Measurements from ENCODE around the gene PLXNA2.

The PLXNA2 gene

GRCh38 chr1:208157769-208158168 is 86.4 kb downstream of the PLXNA2 start:
- Histone ChIP-seq H4K5ac (ENCODE audit: low read length) (no peak overlapping the region), H3K9ac (ENCODE audit: low read length) (no peak overlapping the region)

GRCh38 chr1:208156741-208157140 is 87.4 kb downstream of the PLXNA2 start:
- Histone ChIP-seq H3K4ac (ENCODE audit: low read depth, low read length) (no peak overlapping the region), H3K79me1 (ENCODE audit: low read length) (peaks cover 3% of the 10 kb centered on the region), H3K18ac (ENCODE audit: low read length) (no peak overlapping the region), H3K4me1 (ENCODE audit: control insufficient read depth, low read depth, low read length) (peaks cover 28% of the 10 kb centered on the region), H3K79me2 (ENCODE audit: control insufficient read depth, insufficient read depth, low read length) (no peaks in the 10 kb centered on the region), H3K4me3 (ENCODE audit: low read length) (no peak overlapping the region), H3K27me3 (ENCODE audit: insufficient read depth, low read length, poor library complexity) (no peaks in the 10 kb centered on the region), H3K36me3 (ENCODE audit: control insufficient read depth, insufficient read depth, low read length) (no peaks in the 10 kb centered on the region), H3K23ac (ENCODE audit: low read length) (no peak overlapping the region), H4K5ac (ENCODE audit: low read length) (no peak overlapping the region), H2BK120ac (ENCODE audit: low read depth, low read length) (no peak overlapping the region), H3K9ac (ENCODE audit: low read length) (no peak overlapping the region), H3K4me2 (ENCODE audit: low read length) (no peak overlapping the region), H2BK15ac (replicated peaks; ENCODE audit: low read depth) (no peak overlapping the region), H3K27ac (ENCODE audit: low read depth, low read length) (no peak overlapping the region), H3K56ac (ENCODE audit: low read length) (no peak overlapping the region), H2BK5ac (ENCODE audit: low read length) (no peak overlapping the region), H2AK5ac (ENCODE audit: low read length) (no peak overlapping the region), H4K8ac (ENCODE audit: low read depth, low read length) (no peak overlapping the region)
- no peak for DNase-seq
- WGBS (ENCODE audit: extremely low coverage, insufficient coverage, low lambda C conversion rate) = no CpG with 5 or more reads among the region's 2 CpGs

More at GRCh38 chr1:208157769-208158168, 86.4 kb downstream of the PLXNA2 start:
- Histone ChIP-seq H2AK5ac (ENCODE audit: low read length) (no peak overlapping the region), H3K4me2 (ENCODE audit: low read length) (no peak overlapping the region), H3K27me3 (ENCODE audit: insufficient read depth, low read length, poor library complexity) (no peaks in the 10 kb centered on the region), H3K79me2 (ENCODE audit: control insufficient read depth, insufficient read depth, low read length) (no peaks in the 10 kb centered on the region), H2BK5ac (ENCODE audit: low read length) (no peak overlapping the region), H3K79me1 (ENCODE audit: low read length) (peaks cover 2% of the 10 kb centered on the region), H2BK15ac (replicated peaks; ENCODE audit: low read depth) (no peak overlapping the region), H3K4ac (ENCODE audit: low read depth, low read length) (no peak overlapping the region), H4K8ac (ENCODE audit: low read depth, low read length) (no peak overlapping the region), H2BK120ac (ENCODE audit: low read depth, low read length) (no peak overlapping the region), H3K27ac (ENCODE audit: low read depth, low read length) (no peak overlapping the region), H3K56ac (ENCODE audit: low read length) (no peak overlapping the region), H3K23ac (ENCODE audit: low read length) (no peak overlapping the region), H3K36me3 (ENCODE audit: control insufficient read depth, insufficient read depth, low read length) (no peaks in the 10 kb centered on the region), H3K4me3 (ENCODE audit: low read length) (no peak overlapping the region), H3K18ac (ENCODE audit: low read length) (no peak overlapping the region), H3K4me1 (ENCODE audit: control insufficient read depth, low read depth, low read length) (peaks cover 32% of the 10 kb centered on the region)
- no CpG with 5 or more reads among the region's 3 CpGs for WGBS (ENCODE audit: extremely low coverage, insufficient coverage, low lambda C conversion rate)
- DNase-seq = no peak

- Histone ChIP-seq H3K23ac (ENCODE audit: low read length) (no peak overlapping the region), H4K8ac (ENCODE audit: low read depth, low read length) (no peak overlapping the region), H3K79me2 (ENCODE audit: control insufficient read depth, insufficient read depth, low read length) (no peaks in the 10 kb centered on the region), H3K79me1 (ENCODE audit: low read length) (peaks cover 3% of the 10 kb centered on the region), H3K4ac (ENCODE audit: low read depth, low read length) (no peak overlapping the region), H4K5ac (ENCODE audit: low read length) (no peak overlapping the region), H3K27ac (ENCODE audit: low read depth, low read length) (no peak overlapping the region), H3K27me3 (ENCODE audit: insufficient read depth, low read length, poor library complexity) (no peaks in the 10 kb centered on the region), H3K9ac (ENCODE audit: low read length) (no peak overlapping the region), H3K18ac (ENCODE audit: low read length) (no peak overlapping the region), H3K4me3 (ENCODE audit: low read length) (no peak overlapping the region), H2AK5ac (ENCODE audit: low read length) (no peak overlapping the region), H2BK5ac (ENCODE audit: low read length) (no peak overlapping the region), H2BK120ac (ENCODE audit: low read depth, low read length) (no peak overlapping the region), H3K56ac (ENCODE audit: low read length) (no peak overlapping the region), H3K4me2 (ENCODE audit: low read length) (no peak overlapping the region), H2BK15ac (replicated peaks; ENCODE audit: low read depth) (no peak overlapping the region), H3K4me1 (ENCODE audit: control insufficient read depth, low read depth, low read length) (peaks cover 24% of the 10 kb centered on the region), H3K36me3 (ENCODE audit: control insufficient read depth, insufficient read depth, low read length) (no peaks in the 10 kb centered on the region)
- no CpG with 5 or more reads among the region's 3 CpGs for WGBS (ENCODE audit: extremely low coverage, insufficient coverage, low lambda C conversion rate)
- DNase-seq = no peak
These were observed 87.9 kb downstream of the PLXNA2 start for GRCh38 chr1:208156310-208156709.

GRCh38 chr1:208154679-208155642 is 89.2 kb downstream of the PLXNA2 start:
- Histone ChIP-seq H3K56ac (ENCODE audit: low read length) (no peak overlapping the region), H2BK120ac (ENCODE audit: low read depth, low read length) (no peak overlapping the region), H3K27me3 (ENCODE audit: insufficient read depth, low read length, poor library complexity) (no peaks in the 10 kb centered on the region), H3K4me3 (ENCODE audit: low read length) (no peak overlapping the region), H3K79me2 (ENCODE audit: control insufficient read depth, insufficient read depth, low read length) (no peaks in the 10 kb centered on the region), H4K5ac (ENCODE audit: low read length) (no peak overlapping the region), H3K18ac (ENCODE audit: low read length) (no peak overlapping the region), H3K36me3 (ENCODE audit: control insufficient read depth, insufficient read depth, low read length) (no peaks in the 10 kb centered on the region), H3K4ac (ENCODE audit: low read depth, low read length) (no peak overlapping the region), H2BK15ac (replicated peaks; ENCODE audit: low read depth) (no peak overlapping the region), H3K27ac (ENCODE audit: low read depth, low read length) (no peak overlapping the region), H3K23ac (ENCODE audit: low read length) (no peak overlapping the region), H3K79me1 (ENCODE audit: low read length) (peaks cover 3% of the 10 kb centered on the region), H4K8ac (ENCODE audit: low read depth, low read length) (no peak overlapping the region), H2BK5ac (ENCODE audit: low read length) (no peak overlapping the region), H3K4me1 (ENCODE audit: control insufficient read depth, low read depth, low read length) (peaks cover 24% of the 10 kb centered on the region), H3K9ac (ENCODE audit: low read length) (no peak overlapping the region), H3K4me2 (ENCODE audit: low read length) (no peak overlapping the region), H2AK5ac (ENCODE audit: low read length) (no peak overlapping the region)
- no peak for DNase-seq
- WGBS (ENCODE audit: extremely low coverage, insufficient coverage, low lambda C conversion rate) = no CpG with 5 or more reads among the region's 15 CpGs

- no peak overlapping the region for H4K5ac ChIP-seq (ENCODE audit: low read length)
- DNase-seq = no peak
- no peaks in the 10 kb centered on the region for H3K27me3 ChIP-seq (ENCODE audit: insufficient read depth, low read length, poor library complexity)
- no peak overlapping the region for H2AK5ac ChIP-seq (ENCODE audit: low read length)
- H2BK120ac ChIP-seq (ENCODE audit: low read depth, low read length) = no peak overlapping the region
- peaks cover 17% of the 10 kb centered on the region for H3K4me1 ChIP-seq (ENCODE audit: control insufficient read depth, low read depth, low read length)
- no peak overlapping the region for H2BK15ac ChIP-seq (replicated peaks; ENCODE audit: low read depth)
- no peak overlapping the region for H3K4me3 ChIP-seq (ENCODE audit: low read length)
- H3K36me3 ChIP-seq (ENCODE audit: control insufficient read depth, insufficient read depth, low read length) = no peaks in the 10 kb centered on the region
- H3K79me2 ChIP-seq (ENCODE audit: control insufficient read depth, insufficient read depth, low read length) = no peaks in the 10 kb centered on the region
- no peak overlapping the region for H3K4ac ChIP-seq (ENCODE audit: low read depth, low read length)
- no peak overlapping the region for H3K27ac ChIP-seq (ENCODE audit: low read depth, low read length)
- no peak overlapping the region for H3K56ac ChIP-seq (ENCODE audit: low read length)
- no peak overlapping the region for H3K23ac ChIP-seq (ENCODE audit: low read length)
- H3K18ac ChIP-seq (ENCODE audit: low read length) = no peak overlapping the region
- H4K8ac ChIP-seq (ENCODE audit: low read depth, low read length) = no peak overlapping the region
- no CpG with 5 or more reads among the region's 7 CpGs for WGBS (ENCODE audit: extremely low coverage, insufficient coverage, low lambda C conversion rate)
- no peak overlapping the region for H3K9ac ChIP-seq (ENCODE audit: low read length)
- H3K79me1 ChIP-seq (ENCODE audit: low read length) = peaks cover 3% of the 10 kb centered on the region
- no peak overlapping the region for H3K4me2 ChIP-seq (ENCODE audit: low read length)
- H2BK5ac ChIP-seq (ENCODE audit: low read length) = no peak overlapping the region
These were observed 90.1 kb downstream of the PLXNA2 start for GRCh38 chr1:208154040-208154439.

Data from mesendoderm (in vitro differentiated cells).